Uterus (tissue), 2 donors: ENCODE data around the gene QPCT.

ENCODE experiments used
- POLR2A ChIP-seq, 2 donors: fragments of 450-650 bp; IDR thresholded peaks; one replicate each; pipeline ENCODE4 v1.6.1; 2016; ENCODE audit warnings: antibody characterized with exemption in 2 of 2, mild to moderate bottlenecking in 1 of 2, moderate library complexity in 1 of 2
- TF ChIP-seq, protein P1 (sequence below), 4 experiments: fragments of 200-600 bp in 2 of 4; fragments of 450-650 bp in 2 of 4; sonication (generic) in 2 of 4; IDR thresholded peaks; one replicate each; pipeline ENCODE4 v1.5.1; 2016 to 2019; ENCODE audit warnings: antibody characterized with exemption in 4 of 4, mild to moderate bottlenecking in 2 of 4, moderate library complexity in 1 of 4

DNA sequence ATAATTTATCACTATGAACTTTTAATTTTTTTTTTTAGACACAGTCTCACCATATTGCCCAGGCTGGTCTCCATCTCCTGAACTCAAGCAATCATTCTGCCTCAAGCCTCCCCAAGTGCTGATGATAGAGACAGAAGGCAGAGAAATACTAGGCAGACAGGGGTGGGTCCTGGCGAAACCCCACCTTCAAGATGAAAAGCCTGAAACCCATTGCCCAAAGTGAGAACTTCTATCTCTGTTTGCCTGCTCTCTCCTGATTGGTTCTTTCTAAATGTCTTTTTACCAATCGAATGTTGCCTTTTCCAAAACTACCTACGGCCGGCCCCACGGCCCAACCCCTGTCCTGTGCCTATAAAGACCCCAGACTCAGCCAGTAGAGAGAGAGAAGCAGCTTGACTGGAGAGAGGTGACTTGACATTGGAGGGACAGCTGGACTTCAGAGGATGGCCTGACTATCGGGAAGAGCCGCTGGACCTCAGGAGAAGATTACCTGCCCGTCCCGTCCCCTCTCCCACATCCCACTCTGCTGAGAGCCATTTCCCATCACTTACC is 41.7 kb upstream of the QPCT start:
- TF ChIP-seq, protein P1, sequence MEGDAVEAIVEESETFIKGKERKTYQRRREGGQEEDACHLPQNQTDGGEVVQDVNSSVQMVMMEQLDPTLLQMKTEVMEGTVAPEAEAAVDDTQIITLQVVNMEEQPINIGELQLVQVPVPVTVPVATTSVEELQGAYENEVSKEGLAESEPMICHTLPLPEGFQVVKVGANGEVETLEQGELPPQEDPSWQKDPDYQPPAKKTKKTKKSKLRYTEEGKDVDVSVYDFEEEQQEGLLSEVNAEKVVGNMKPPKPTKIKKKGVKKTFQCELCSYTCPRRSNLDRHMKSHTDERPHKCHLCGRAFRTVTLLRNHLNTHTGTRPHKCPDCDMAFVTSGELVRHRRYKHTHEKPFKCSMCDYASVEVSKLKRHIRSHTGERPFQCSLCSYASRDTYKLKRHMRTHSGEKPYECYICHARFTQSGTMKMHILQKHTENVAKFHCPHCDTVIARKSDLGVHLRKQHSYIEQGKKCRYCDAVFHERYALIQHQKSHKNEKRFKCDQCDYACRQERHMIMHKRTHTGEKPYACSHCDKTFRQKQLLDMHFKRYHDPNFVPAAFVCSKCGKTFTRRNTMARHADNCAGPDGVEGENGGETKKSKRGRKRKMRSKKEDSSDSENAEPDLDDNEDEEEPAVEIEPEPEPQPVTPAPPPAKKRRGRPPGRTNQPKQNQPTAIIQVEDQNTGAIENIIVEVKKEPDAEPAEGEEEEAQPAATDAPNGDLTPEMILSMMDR (IDR thresholded peaks at IDR 0.05): no peak
- TF ChIP-seq POLR2A (IDR thresholded peaks at IDR 0.05): no peak
